GM19467 (cell line): Measurements from ENCODE around the gene VPS37C.

Source experiments
- ATAC-seq: cut with Tn5 transposase; IDR thresholded peaks from one replicate; pipeline ENCODE4 v1.9.1; 2021; ENCODE audit warnings: mild to moderate bottlenecking, moderate library complexity; ENCODE audit not compliant: unreplicated experiment

The VPS37C gene

GRCh38 chr11:61155741-61156140, 5.5 kb downstream of the VPS37C start:
- ATAC-seq: no peak

GRCh38 chr11:61155312-61155711, 5.9 kb downstream of the VPS37C start:
- no peak for ATAC-seq

DNA sequence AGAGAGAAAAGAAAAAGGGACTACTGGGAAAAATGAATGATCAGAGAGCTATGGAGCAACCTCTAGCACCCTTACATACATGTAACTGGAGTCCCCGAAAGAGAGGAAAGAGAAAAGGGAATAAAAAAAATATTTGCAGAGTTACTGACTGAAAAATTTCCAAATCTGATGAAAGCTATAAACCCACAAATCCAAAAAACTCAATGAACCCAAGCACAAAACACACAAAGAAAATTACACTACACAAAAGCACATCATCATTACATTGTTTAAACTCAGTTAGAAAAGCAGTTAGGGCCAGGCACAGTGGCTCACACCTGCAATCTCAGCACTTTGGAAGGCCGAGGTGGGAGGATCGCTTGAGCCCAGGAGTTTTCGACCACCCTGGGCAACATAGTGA, 6.7 kb downstream of the VPS37C start:
- no peak for ATAC-seq

GRCh38 chr11:61153593-61154095, 7.6 kb downstream of the VPS37C start:
- no peak for ATAC-seq

- ATAC-seq: no peak
These were observed 8.2 kb downstream of the VPS37C start for GRCh38 chr11:61152816-61153592.

DNA sequence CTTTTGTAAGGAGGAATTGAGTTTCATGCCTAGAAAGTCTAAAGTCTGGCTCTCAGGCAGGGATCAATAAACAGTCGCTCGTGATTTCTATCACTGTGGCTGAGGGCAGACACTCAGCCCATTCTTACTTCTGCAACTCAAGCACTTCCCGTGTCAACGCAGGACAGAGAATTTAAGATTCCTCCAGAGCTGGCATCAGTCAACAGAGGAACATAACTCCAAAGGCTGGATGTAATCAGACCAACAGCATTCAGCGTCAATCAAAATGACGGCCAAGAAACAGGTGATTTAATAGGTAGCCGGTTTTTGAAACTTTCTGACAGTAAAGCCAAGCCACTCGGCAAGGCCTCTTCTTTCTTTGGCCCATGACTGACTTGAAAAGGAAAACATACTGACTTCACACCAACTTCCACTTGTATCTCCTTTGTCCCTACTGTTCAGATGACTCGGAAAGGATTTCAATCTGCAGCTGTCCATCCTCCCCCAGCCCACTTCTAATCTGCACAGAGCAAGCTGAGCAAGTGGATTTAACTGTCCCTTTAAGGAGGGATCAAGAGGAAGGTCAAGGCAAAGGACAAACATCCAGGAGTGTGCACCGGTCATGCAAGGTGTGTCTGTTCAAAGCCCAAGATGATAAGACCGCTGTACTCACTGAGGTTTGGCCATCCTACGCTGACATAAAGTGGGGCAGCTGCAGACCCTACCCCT, 9.5 kb downstream of the VPS37C start:
- no peak for ATAC-seq

DNA sequence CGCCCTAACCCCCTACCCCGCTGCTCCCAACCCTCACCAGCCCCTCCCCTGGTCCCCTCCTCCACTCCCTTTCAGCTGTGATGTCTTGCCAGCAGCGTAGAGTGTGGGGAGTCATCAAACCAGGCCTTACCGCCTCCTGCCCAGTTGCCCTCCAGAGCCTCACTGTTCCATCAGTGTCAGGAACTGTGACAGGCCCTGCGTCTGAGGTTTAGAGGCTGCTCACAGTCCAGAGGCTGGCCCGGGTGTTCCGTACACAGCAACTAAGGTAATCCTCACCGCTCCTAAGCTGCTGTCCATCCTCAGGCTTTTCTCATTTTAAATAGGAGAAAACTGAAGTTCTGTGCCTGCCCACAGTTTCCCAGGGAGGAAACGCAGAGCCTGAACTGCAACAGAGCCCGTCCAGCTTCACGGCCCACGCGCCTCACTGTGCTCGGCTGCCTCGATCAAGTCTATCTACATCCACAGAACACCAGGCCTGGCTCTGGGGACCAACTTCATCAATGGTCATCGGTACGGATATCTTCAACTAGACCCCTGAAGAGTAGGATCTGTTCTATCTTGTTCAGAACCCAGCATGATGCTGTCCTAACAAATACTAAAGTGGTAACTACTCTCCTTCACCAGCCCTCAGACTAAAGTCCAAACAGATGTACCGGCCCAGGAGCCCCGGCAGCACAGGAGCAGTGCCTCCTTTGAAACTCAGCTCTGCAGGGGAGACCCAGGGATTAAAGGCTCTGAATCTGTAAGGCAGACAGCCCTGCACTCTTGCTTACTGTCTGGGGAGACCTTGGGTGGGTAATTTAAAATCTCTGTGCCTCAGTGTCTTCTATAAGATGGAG, 10.3 kb downstream of the VPS37C start:
- no peak for ATAC-seq

GRCh38 chr11:61149624-61150615, 11.3 kb downstream of the VPS37C start:
- no peak for ATAC-seq

DNA sequence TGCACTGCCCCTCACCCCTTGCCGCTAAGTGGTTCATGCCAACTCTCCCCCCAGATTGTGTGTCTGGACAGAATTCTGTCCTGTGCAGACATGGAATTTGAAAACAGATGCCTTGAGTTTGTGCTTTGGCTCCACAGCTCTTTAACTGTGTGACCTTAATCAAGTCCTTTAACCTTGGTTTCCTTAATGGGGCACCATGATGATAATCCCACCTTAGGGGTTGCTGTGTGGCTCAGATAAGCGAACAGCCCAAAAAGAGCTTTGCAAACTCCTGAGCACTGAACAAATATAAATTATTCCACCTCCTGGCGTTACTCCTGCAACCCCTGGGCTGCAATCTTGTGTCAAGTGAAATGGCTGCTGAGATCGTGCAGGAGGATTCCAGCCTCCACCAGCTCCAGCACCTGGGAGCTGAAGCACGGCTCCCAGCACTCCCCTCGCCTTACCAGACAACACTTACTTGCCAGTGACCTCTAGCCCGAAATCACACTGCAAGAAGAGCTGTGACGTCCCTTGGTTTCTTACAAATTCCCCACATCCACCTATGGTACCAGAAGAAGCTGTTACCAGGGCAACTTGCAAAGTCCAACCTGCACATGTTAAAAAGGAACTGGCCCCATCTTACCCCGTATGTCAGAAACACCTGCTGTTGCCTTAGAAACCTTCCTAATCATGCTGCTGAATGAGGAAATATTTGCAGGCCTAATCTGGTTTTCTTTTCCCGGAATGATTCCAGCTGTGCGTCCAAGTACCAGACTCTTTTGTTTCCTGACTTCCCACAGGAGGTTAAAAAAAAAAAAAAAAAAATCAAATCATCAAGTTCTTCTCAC, 13.2 kb downstream of the VPS37C start:
- ATAC-seq: no peak

DNA sequence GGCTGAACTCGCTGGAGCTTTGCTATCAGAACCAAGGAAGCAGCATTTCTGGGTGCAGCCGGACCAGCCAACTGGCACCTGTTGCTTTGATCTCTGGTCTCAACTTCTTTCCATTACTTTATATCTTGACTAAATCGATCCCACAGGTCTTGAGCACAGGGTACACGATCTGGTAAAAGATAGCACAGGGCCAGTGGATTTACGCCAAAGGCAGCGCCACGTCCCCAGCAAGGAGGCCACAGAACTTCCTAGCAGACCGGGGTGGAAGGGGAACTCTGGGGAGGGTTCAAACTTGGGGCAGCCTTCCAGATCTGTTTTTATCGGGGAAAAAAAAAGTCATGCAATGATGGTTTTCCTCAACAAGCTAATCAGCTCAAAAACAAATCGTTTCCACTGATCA, 14.0 kb downstream of the VPS37C start:
- ATAC-seq: no peak

GRCh38 chr11:61146416-61146815, 14.8 kb downstream of the VPS37C start:
- no peak for ATAC-seq

GRCh38 chr11:61145228-61146005, 15.8 kb downstream of the VPS37C start:
- no peak for ATAC-seq

- ATAC-seq: no peak
These were observed 16.6 kb downstream of the VPS37C start for GRCh38 chr11:61144511-61145179.

- ATAC-seq: no peak
These were observed 18.8 kb downstream of the VPS37C start for GRCh38 chr11:61142424-61142823.

- no peak for ATAC-seq
These were observed 19.6 kb downstream of the VPS37C start for GRCh38 chr11:61141601-61142028.

DNA sequence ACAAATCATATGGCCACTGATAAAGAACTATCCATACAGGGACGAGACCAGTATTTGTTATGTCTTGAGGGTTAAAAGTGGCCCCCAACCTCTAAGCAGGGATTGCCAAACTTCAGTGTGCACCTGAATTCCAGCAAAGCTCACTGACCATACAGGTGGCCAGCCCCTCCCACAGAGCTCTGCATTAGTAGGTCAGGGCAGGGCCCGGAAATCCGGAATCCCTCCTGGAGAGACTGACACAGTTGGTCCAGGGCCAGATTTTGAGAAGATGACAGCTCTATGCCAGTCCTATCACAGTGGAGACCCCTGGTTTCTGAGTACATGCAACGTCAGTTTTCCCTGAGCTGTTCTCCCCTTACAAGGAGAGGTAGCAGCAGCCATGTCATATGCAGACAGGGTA, 20.8 kb downstream of the VPS37C start:
- ATAC-seq: no peak

DNA sequence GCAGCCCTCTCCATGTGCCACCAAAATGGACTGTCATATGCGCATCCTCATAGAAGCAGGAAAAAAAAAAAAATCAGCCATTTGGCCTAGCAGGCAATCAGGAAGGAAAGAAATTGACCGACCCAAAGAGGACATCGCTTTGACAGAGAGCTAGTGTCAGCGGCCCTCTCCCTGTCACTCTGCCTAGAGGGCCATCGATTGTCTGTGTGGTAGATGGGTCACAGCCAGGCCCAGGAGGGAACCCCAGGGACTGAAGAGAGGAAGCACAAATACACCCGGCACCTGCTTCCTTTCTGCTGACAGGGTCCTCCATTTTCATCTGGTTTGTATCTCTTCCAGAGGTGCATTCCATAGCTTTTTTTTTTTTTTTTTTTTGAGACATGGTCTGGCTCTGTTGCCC, 21.8 kb downstream of the VPS37C start:
- ATAC-seq: no peak

GRCh38 chr11:61138935-61139334, 22.3 kb downstream of the VPS37C start:
- ATAC-seq: no peak
